ENCODE measurements around the gene RPL37A. TPM values are rescaled to one million over a fixed set of nuclear protein-coding genes. Genes with fewer than 3 reads are reported as not detected.

RPL37A gene
- total and polyA plus RNA-seq, 3 donors from 2014 or later: 806 to 2,664 (median 1,188) TPM

DNA sequence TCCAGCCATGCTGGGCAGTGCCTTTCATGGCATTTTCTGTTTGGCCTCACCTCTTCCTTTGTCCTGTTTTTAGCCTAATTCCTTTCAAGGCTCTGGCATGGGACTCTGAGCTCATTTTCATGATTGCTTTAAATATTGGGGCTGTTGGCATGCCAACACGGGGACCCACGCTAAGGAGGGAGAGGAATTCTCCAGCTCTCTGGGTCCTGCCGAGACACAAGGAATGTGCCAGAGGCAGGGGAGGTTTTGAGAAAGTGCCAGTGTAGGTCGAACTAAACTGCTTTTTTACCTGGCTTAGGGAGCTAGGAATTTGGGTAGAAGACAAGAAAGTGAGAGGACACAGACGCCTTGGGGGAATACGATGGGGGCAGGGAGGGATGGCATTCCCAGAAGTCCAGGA, 42.3 kb downstream of the RPL37A start:
- DNase-seq: no peak
- Histone ChIP-seq H3K27me3 (no peaks in the 10 kb centered on the region), H3K4me1 (peaks cover 11% of the 10 kb centered on the region), H3K4me3 (no peak overlapping the region), H3K36me3 (ENCODE audit: low read depth, missing control alignments) (no peaks in the 10 kb centered on the region), H3K9me3 (no peaks in the 10 kb centered on the region), H3K27ac (no peak overlapping the region)
- TF ChIP-seq, protein P1, sequence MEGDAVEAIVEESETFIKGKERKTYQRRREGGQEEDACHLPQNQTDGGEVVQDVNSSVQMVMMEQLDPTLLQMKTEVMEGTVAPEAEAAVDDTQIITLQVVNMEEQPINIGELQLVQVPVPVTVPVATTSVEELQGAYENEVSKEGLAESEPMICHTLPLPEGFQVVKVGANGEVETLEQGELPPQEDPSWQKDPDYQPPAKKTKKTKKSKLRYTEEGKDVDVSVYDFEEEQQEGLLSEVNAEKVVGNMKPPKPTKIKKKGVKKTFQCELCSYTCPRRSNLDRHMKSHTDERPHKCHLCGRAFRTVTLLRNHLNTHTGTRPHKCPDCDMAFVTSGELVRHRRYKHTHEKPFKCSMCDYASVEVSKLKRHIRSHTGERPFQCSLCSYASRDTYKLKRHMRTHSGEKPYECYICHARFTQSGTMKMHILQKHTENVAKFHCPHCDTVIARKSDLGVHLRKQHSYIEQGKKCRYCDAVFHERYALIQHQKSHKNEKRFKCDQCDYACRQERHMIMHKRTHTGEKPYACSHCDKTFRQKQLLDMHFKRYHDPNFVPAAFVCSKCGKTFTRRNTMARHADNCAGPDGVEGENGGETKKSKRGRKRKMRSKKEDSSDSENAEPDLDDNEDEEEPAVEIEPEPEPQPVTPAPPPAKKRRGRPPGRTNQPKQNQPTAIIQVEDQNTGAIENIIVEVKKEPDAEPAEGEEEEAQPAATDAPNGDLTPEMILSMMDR (IDR thresholded peaks at IDR 0.05): no peak
- TF ChIP-seq POLR2A (IDR thresholded peaks at IDR 0.05): no peak
- intact Hi-C loops (cut with DNase I; ENCODE audit: low total_unique reads): no loop called here
- 79 to 83% methylated on average over 6 of the region's 6 CpGs for WGBS, 2 donors

DNA sequence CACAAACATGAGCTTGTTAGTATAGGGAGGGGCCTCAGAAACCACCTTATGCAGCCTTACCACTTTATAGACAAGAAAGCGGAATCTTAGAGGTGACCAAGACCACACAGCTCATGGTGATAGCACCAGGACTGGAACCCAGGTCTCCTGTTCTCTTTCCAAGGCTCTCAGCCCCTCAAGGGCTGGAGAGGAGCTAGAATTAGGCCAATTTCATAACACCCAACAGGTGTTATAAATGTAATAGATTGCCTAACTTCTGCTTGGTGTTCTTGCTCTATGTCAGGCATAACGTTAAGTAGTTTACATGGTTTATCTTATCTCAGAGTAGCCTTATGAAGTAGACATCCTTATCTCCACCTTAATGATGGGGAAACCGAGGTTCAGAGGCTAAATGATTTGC, 42.9 kb downstream of the RPL37A start:
- H3K27me3 ChIP-seq: no peaks in the 10 kb centered on the region
- no peak overlapping the region for H3K27ac ChIP-seq
- 85 to 86% methylated on average over 3 of the region's 3 CpGs for WGBS, 2 donors
- peaks cover 5% of the 10 kb centered on the region for H3K4me1 ChIP-seq
- TF ChIP-seq, protein P1 (IDR thresholded peaks at IDR 0.05): no peak
- no peak for TF ChIP-seq POLR2A (IDR thresholded peaks at IDR 0.05)
- no peak for DNase-seq
- no peaks in the 10 kb centered on the region for H3K36me3 ChIP-seq (ENCODE audit: low read depth, missing control alignments)
- intact Hi-C loops (cut with DNase I; ENCODE audit: low total_unique reads): no loop called here
- no peaks in the 10 kb centered on the region for H3K9me3 ChIP-seq
- no peak overlapping the region for H3K4me3 ChIP-seq

DNA sequence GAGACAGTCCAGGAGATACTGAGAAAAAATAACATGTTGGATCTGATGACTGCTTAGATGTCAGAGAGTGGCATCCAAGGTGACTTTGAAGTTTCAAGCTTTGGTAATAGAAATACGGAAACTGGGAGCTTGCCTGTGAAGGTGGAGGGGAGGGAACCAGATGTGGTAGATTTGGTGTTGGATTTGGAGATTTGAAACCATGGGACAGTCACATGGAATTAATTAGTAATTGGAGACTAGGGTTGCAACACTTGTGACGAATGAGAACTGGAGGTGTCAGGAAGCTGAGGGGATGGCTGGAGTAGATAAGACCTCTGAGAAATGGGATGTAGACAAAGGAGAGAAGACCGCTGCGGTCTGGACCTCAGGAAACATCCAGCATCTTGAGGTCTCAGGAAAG, 46.7 kb downstream of the RPL37A start:
- no peak overlapping the region for H3K4me3 ChIP-seq
- TF ChIP-seq, protein P1 (IDR thresholded peaks at IDR 0.05): no peak
- no peak for TF ChIP-seq POLR2A (IDR thresholded peaks at IDR 0.05)
- no peaks in the 10 kb centered on the region for H3K36me3 ChIP-seq (ENCODE audit: low read depth, missing control alignments)
- intact Hi-C loops (cut with DNase I; ENCODE audit: low total_unique reads): no loop called here
- 80 to 85% methylated on average over 4 of the region's 4 CpGs for WGBS, 2 donors
- no peak for DNase-seq
- no peaks in the 10 kb centered on the region for H3K9me3 ChIP-seq
- H3K27ac ChIP-seq: no peak overlapping the region
- H3K27me3 ChIP-seq: no peaks in the 10 kb centered on the region
- peaks cover 4% of the 10 kb centered on the region for H3K4me1 ChIP-seq

DNA sequence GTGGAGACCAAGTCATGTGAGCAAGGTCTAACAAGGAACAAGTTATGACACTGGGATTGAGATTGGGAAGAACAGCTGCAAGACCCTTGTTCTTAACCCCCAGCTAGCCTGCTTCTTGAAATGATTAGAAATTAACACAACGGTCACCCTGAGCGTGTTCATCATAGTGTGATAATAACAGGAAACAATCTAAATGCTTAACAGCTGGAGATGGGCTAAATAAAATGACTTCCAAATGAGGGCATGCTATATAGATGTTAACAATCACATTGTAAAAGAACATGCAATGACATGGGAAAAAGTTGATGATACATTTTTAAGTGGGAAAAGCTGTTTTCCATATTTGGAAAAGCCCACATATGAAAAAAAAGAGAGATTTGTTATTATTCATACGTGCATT, 47.6 kb downstream of the RPL37A start:
- TF ChIP-seq POLR2A (IDR thresholded peaks at IDR 0.05): no peak
- TF ChIP-seq, protein P1 (IDR thresholded peaks at IDR 0.05): no peak
- H3K4me1 ChIP-seq: peaks cover 4% of the 10 kb centered on the region
- no peak overlapping the region for H3K27ac ChIP-seq
- 71 to 77% methylated on average over 3 of the region's 3 CpGs for WGBS, 2 donors
- H3K36me3 ChIP-seq (ENCODE audit: low read depth, missing control alignments): no peaks in the 10 kb centered on the region
- intact Hi-C loops (cut with DNase I; ENCODE audit: low total_unique reads): no loop called here
- H3K27me3 ChIP-seq: no peaks in the 10 kb centered on the region
- DNase-seq: no peak
- no peak overlapping the region for H3K4me3 ChIP-seq
- H3K9me3 ChIP-seq: no peaks in the 10 kb centered on the region

DNA sequence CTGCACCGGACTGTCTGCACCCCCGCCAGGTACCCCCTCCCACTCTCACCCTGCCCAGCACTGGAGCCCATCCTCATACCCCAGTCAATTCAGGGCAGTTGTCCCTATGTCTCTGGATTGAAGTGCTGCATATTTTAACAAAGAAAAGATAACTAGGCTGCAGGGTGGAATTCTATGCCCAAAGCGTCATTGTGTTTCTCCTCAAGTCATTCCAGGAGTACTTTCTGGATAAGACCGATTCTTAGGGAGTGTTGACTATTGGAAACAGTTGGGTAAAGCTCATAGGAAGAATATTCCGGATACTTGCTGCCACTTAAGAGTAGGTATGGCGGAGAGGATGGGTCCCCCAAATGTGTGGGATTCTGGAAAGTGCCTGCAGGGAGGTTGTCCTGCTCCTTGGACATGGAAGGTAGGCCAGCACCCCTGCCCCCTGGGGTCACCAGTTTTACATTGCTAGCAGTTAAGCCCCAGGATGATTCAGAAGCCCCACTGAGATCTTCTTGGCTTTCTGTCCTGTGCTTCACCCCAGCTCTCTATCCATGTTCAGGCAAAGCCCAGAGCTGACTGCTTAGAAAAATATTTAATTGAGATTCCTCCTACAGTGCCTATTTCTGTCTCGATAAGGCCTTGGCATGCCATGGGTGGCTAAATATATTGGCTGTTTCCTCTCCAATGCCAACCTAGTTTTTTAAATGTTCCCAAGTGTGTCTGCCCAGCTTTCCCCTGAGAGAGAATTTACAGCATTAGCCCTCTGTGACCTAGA, 48.2 kb downstream of the RPL37A start:
- peaks cover 4% of the 10 kb centered on the region for H3K4me1 ChIP-seq
- no peaks in the 10 kb centered on the region for H3K27me3 ChIP-seq
- H3K36me3 ChIP-seq (ENCODE audit: low read depth, missing control alignments): no peaks in the 10 kb centered on the region
- DNase-seq: no peak
- TF ChIP-seq POLR2A (IDR thresholded peaks at IDR 0.05): no peak
- TF ChIP-seq, protein P1 (IDR thresholded peaks at IDR 0.05): no peak
- 69 to 72% methylated on average over 7 of the region's 7 CpGs for WGBS, 2 donors
- no peak overlapping the region for H3K4me3 ChIP-seq
- intact Hi-C loops (cut with DNase I; ENCODE audit: low total_unique reads): no loop called here
- H3K9me3 ChIP-seq: no peaks in the 10 kb centered on the region
- H3K27ac ChIP-seq: no peak overlapping the region
